IMR-90 (cell line): ENCODE data around the gene EGR2. TPM values are rescaled to one million over a fixed set of nuclear protein-coding genes. Genes with fewer than 3 reads are reported as not detected.

Source experiments
- ATAC-seq: fragments of 200-7000 bp; cut with Tn5 transposase; 2 replicates; pipeline ENCODE4 v1.9.1; 2020; ENCODE audit warnings: low read depth, mild to moderate bottlenecking, moderate library complexity
- BruUV-seq: library from RNA; stranded (reverse); fragments of 400-500 nt; replicated peaks from 2 replicates; lab custom pipeline; 2021; lab: Mats Ljungman, UMichigan
- CTCF ChIA-PET: fragments of 300-600 bp; formaldehyde crosslinking; extraction: SDS; loops from one replicate; lab custom pipeline; 2021; ENCODE audit warnings: antibody characterized with exemption; lab: Yijun Ruan, JAX
- POLR2A ChIA-PET: fragments of 300-600 bp; sonication (Branson Sonifier 250); formaldehyde crosslinking; loops from one replicate; lab custom pipeline; 2022; ENCODE audit warnings: antibody characterized with exemption; ENCODE audit not compliant: unreplicated experiment; lab: Charles Lee
- DNase-seq: peaks from one replicate; pipeline ENCODE4 v3.0.0; 2013
- H2AFZ ChIP-seq: replicated peaks from 2 replicates; pipeline ENCODE3; 2013; ENCODE audit warnings: low read length, mild to moderate bottlenecking; ENCODE audit not compliant: poor library complexity
- H2AK5ac ChIP-seq: 2 replicates; pipeline ENCODE4 v1.6.1; 2013; ENCODE audit warnings: low read depth, low read length, inconsistent platforms
- H2AK9ac ChIP-seq: replicated peaks from 2 replicates; pipeline ENCODE3; 2013; ENCODE audit warnings: mild to moderate bottlenecking, low read depth, low read length, moderate library complexity; ENCODE audit not compliant: poor library complexity
- H2BK120ac ChIP-seq: 2 replicates; pipeline ENCODE4 v1.6.1; 2013; ENCODE audit warnings: low read depth, low read length, inconsistent platforms
- H2BK15ac ChIP-seq: 3 replicates; pipeline ENCODE4 v1.6.1; 2013; ENCODE audit warnings: low read depth, low read length, inconsistent platforms
- H2BK20ac ChIP-seq: 2 replicates; pipeline ENCODE4 v1.6.1; 2013; ENCODE audit warnings: low read depth, mild to moderate bottlenecking, inconsistent platforms, low read length, moderate library complexity
- H2BK5ac ChIP-seq: 2 replicates; pipeline ENCODE4 v1.6.1; 2013; ENCODE audit warnings: mild to moderate bottlenecking, low read depth, low read length, inconsistent platforms; ENCODE audit not compliant: poor library complexity, severe bottlenecking
- H3K14ac ChIP-seq: replicated peaks from 2 replicates; pipeline ENCODE4 v1.6.1; 2013; ENCODE audit warnings: low read depth, low read length, inconsistent platforms
- H3K18ac ChIP-seq: 2 replicates; pipeline ENCODE4 v1.6.1; 2013; ENCODE audit warnings: low read depth, low read length, control low read depth
- H3K23ac ChIP-seq: 2 replicates; pipeline ENCODE4 v1.6.1; 2013; ENCODE audit warnings: low read depth, low read length, inconsistent platforms
- H3K27ac ChIP-seq: 2 replicates; pipeline ENCODE4 v1.5.1; 2013; ENCODE audit warnings: mild to moderate bottlenecking, control low read depth, low read length; ENCODE audit not compliant: insufficient read depth
- H3K27me3 ChIP-seq: 2 replicates; pipeline ENCODE4 v1.6.1; 2013; ENCODE audit warnings: low read length; ENCODE audit not compliant: control insufficient read depth, insufficient read depth
- H3K36me3 ChIP-seq: 2 replicates; pipeline ENCODE4 v1.6.1; 2013; ENCODE audit warnings: low read length, mixed read lengths; ENCODE audit not compliant: control insufficient read depth, insufficient read depth
- H3K4ac ChIP-seq: 2 replicates; pipeline ENCODE4 v1.6.1; 2013; ENCODE audit warnings: low read depth, low read length, inconsistent platforms
- H3K4me1 ChIP-seq: 2 replicates; pipeline ENCODE4 v1.6.1; 2013; ENCODE audit warnings: low read length, mixed read lengths; ENCODE audit not compliant: control insufficient read depth, insufficient read depth
- H3K4me2 ChIP-seq: 2 replicates; pipeline ENCODE4 v1.6.1; 2013; ENCODE audit warnings: low read depth, mild to moderate bottlenecking, control low read depth, low read length, moderate library complexity
- H3K4me3 ChIP-seq: 2 replicates; pipeline ENCODE4 v1.5.1; 2013; ENCODE audit warnings: low read depth, mild to moderate bottlenecking, control low read depth, low read length, moderate library complexity; ENCODE audit not compliant: insufficient read depth
- H3K56ac ChIP-seq: 2 replicates; pipeline ENCODE4 v1.6.1; 2013; ENCODE audit warnings: low read length, inconsistent platforms; ENCODE audit not compliant: insufficient read depth; ENCODE audit errors: extremely low read depth
- H3K79me1 ChIP-seq, 2 experiments: 2 replicates each; pipeline ENCODE4 v1.6.1; 2013; ENCODE audit warnings: low read length in 2 of 2, inconsistent platforms in 1 of 2, low read depth in 1 of 2
- H3K9ac ChIP-seq: 2 replicates; pipeline ENCODE4 v1.6.1; 2013; ENCODE audit warnings: low read depth, low read length, control low read depth
- H3K9me1 ChIP-seq: 2 replicates; pipeline ENCODE4 v1.6.1; 2013; ENCODE audit warnings: low read length, inconsistent platforms; ENCODE audit not compliant: insufficient read depth
- H3K9me3 ChIP-seq: 2 replicates; pipeline ENCODE4 v1.6.1; 2013; ENCODE audit warnings: low read length; ENCODE audit not compliant: control insufficient read depth, insufficient read depth
- H4K20me1 ChIP-seq: 2 replicates; pipeline ENCODE4 v1.6.1; 2013; ENCODE audit warnings: low read length, inconsistent platforms; ENCODE audit not compliant: insufficient read depth
- H4K5ac ChIP-seq: 2 replicates; pipeline ENCODE4 v1.6.1; 2013; ENCODE audit warnings: mild to moderate bottlenecking, low read depth, low read length, control low read depth
- H4K8ac ChIP-seq, 2 experiments: 2 replicates each; pipeline ENCODE4 v1.6.1; 2013; ENCODE audit warnings: low read depth in 2 of 2, low read length in 2 of 2, control low read depth in 1 of 2, inconsistent platforms in 1 of 2
- H4K91ac ChIP-seq: 2 replicates; pipeline ENCODE4 v1.6.1; 2013; ENCODE audit warnings: low read depth, low read length, inconsistent platforms; ENCODE audit not compliant: insufficient read depth
- BHLHE40 ChIP-seq: fragments of 150-350 bp; IDR thresholded peaks from 2 replicates; pipeline ENCODE4 v1.6.1; 2016; ENCODE audit warnings: mild to moderate bottlenecking, low read depth, low read length
- CEBPB ChIP-seq: IDR thresholded peaks from 2 replicates; pipeline ENCODE4 v1.6.1; 2012; ENCODE audit warnings: low read depth, low read length, improper control_type of control experiment
- CHD1 ChIP-seq: IDR thresholded peaks from 2 replicates; pipeline ENCODE4 v1.6.1; 2012; ENCODE audit warnings: low read depth, low read length, improper control_type of control experiment
- FOS ChIP-seq: fragments of 150-350 bp; IDR thresholded peaks from 2 replicates; pipeline ENCODE4 v1.6.1; 2016; ENCODE audit warnings: low read depth, low read length
- MAFK ChIP-seq: IDR thresholded peaks from 2 replicates; pipeline ENCODE4 v1.6.1; 2012; ENCODE audit warnings: low read depth, low read length, improper control_type of control experiment
- MAZ ChIP-seq: IDR thresholded peaks from 2 replicates; pipeline ENCODE4 v1.6.1; 2012; ENCODE audit warnings: low read depth, mild to moderate bottlenecking, low read length, improper control_type of control experiment, moderate library complexity, borderline replicate concordance
- MXI1 ChIP-seq: IDR thresholded peaks from 2 replicates; pipeline ENCODE4 v1.6.1; 2012; ENCODE audit warnings: low read depth, mild to moderate bottlenecking, low read length, moderate library complexity, borderline replicate concordance
- NFE2L2 ChIP-seq: fragments of 150-350 bp; IDR thresholded peaks from 2 replicates; pipeline ENCODE4 v1.6.1; 2016; ENCODE audit warnings: low read depth, mild to moderate bottlenecking, low read length
- POLR2A ChIP-seq: IDR thresholded peaks from 2 replicates; pipeline ENCODE4 v1.6.1; 2012; ENCODE audit warnings: mild to moderate bottlenecking, low read depth, low read length
- RAD21 ChIP-seq: IDR thresholded peaks from 2 replicates; pipeline ENCODE4 v1.6.1; 2012; ENCODE audit warnings: low read length, improper control_type of control experiment
- RCOR1 ChIP-seq: IDR thresholded peaks from 2 replicates; pipeline ENCODE4 v1.6.1; 2012; ENCODE audit warnings: mild to moderate bottlenecking, low read length, improper control_type of control experiment; ENCODE audit not compliant: insufficient replicate concordance
- RFX5 ChIP-seq: IDR thresholded peaks from 2 replicates; pipeline ENCODE4 v1.8.0; 2012; ENCODE audit warnings: low read depth, mild to moderate bottlenecking, low read length, moderate library complexity
- SMC3 ChIP-seq: fragments of 150-350 bp; IDR thresholded peaks from 2 replicates; pipeline ENCODE4 v1.6.1; 2016; ENCODE audit warnings: low read depth, mild to moderate bottlenecking, antibody characterized with exemption, low read length, moderate library complexity
- USF2 ChIP-seq: fragments of 150-350 bp; IDR thresholded peaks from 2 replicates; pipeline ENCODE4 v1.6.1; 2017; ENCODE audit warnings: mild to moderate bottlenecking, antibody characterized with exemption, low read length, low read depth
- WGBS, 2 experiments: methylation state at CpG; one replicate each; pipeline versions ENCODE4 v1.1.5 to v1.1.7; 2013; ENCODE audit warnings: missing lambda C conversion rate in 2 of 2; ENCODE audit not compliant: insufficient read length in 1 of 2; ENCODE audit errors: extremely low coverage in 2 of 2; 5-methylcytosine and 5-hydroxymethylcytosine counted together
- dilution Hi-C: fragments of 300-500 bp; cut with HindIII; formaldehyde crosslinking; loops from one replicate; pipeline ENCODE4 v1.14.3; 2018; ENCODE audit warnings: low sequenced_read_pairs; ENCODE audit not compliant: unreplicated experiment
- in situ Hi-C: fragments of 300-500 bp; cut with MboI; formaldehyde crosslinking; loops from 3 replicates; pipeline ENCODE4 v1.14.3; 2019; ENCODE audit warnings: low sequenced_read_pairs, inconsistent platforms, mixed read lengths
- intact Hi-C: fragments of 100-400 bp; cut with micrococcal nuclease; formaldehyde crosslinking; loops from 2 replicates; pipeline ENCODE4 v1.10.0; 2022
- polyA plus RNA-seq, 3 experiments: library from polyadenylated mRNA; depleted of rRNA; stranded (reverse); fragments of >200 nt; gene quantifications; 2 replicates each; pipeline ENCODE4 v1.2.3, GENCODE V29; 2012; ENCODE audit warnings: low replicate concordance in 1 of 3
- total RNA-seq: library from RNA; depleted of rRNA; stranded (reverse); fragments of >200 nt; gene quantifications from 2 replicates; pipeline ENCODE4 v1.2.3, GENCODE V29; 2012
- TF ChIP-seq, protein P1 (sequence below): fragments of 150-350 bp; IDR thresholded peaks from 2 replicates; pipeline ENCODE4 v1.6.1; 2016; ENCODE audit warnings: low read depth, mild to moderate bottlenecking, low read length, moderate library complexity, borderline replicate concordance
- TF ChIP-seq, protein P2 (sequence below): conservative IDR thresholded peaks from 2 replicates; pipeline ENCODE4 v1.5.1; 2012; ENCODE audit warnings: mild to moderate bottlenecking, low read depth, low read length, improper control_type of control experiment

Gene EGR2
- total and polyA plus RNA-seq, 2 of the 4 experiments (the other 2 are of a cell fraction) = 0.36 to 1.2 TPM

GRCh38 chr10:62861507-62861906 is 45.3 kb upstream of the EGR2 start:
- POLR2A ChIA-PET = no interaction called here
- no peak for ATAC-seq
- no peak for DNase-seq

More at GRCh38 chr10:62861507-62861906, 45.3 kb upstream of the EGR2 start:
- CTCF ChIA-PET = interaction anchor here (0.6 to 0.8 kb wide), 2 partner anchors 8 to 11 kb away, joined by 3 read pairs; no protein-coding TSS in a partner anchor
- Histone ChIP-seq H2AK9ac (no peak overlapping the region), H4K5ac (no peak overlapping the region), H3K9me1 (no peaks in the 10 kb centered on the region), H3K79me1 (no peaks in the 10 kb centered on the region), H3K23ac (no peak overlapping the region), H2BK20ac (no peak overlapping the region), H3K4ac (no peak overlapping the region), H3K14ac (no peak overlapping the region), H4K20me1 (no peaks in the 10 kb centered on the region), H2BK15ac (no peak overlapping the region), H2BK5ac (no peak overlapping the region), H3K36me3 (no peaks in the 10 kb centered on the region), H3K9ac (no peak overlapping the region), H4K91ac (no peak overlapping the region), H3K9me3 (no peaks in the 10 kb centered on the region), H3K4me2 (no peak overlapping the region), H2AK5ac (no peak overlapping the region), H4K8ac (no peak overlapping the region), H2BK120ac (no peak overlapping the region), H3K27me3 (peaks cover 6% of the 10 kb centered on the region), H3K4me1 (no peaks in the 10 kb centered on the region), H3K18ac (no peak overlapping the region), H3K56ac (no peak overlapping the region), H3K27ac (no peak overlapping the region), H2AFZ (no peak overlapping the region), H3K4me3 (no peak overlapping the region)
- no peak for TF ChIP-seq CHD1
- no peak for TF ChIP-seq MAZ
- no peak for TF ChIP-seq POLR2A
- TF ChIP-seq CEBPB = no peak
- TF ChIP-seq MXI1 = no peak
- no peak for TF ChIP-seq MAFK
- TF ChIP-seq USF2 = no peak
- no peak for TF ChIP-seq NFE2L2
- TF ChIP-seq RFX5 = no peak
- TF ChIP-seq SMC3 = no peak
- TF ChIP-seq, protein P1, sequence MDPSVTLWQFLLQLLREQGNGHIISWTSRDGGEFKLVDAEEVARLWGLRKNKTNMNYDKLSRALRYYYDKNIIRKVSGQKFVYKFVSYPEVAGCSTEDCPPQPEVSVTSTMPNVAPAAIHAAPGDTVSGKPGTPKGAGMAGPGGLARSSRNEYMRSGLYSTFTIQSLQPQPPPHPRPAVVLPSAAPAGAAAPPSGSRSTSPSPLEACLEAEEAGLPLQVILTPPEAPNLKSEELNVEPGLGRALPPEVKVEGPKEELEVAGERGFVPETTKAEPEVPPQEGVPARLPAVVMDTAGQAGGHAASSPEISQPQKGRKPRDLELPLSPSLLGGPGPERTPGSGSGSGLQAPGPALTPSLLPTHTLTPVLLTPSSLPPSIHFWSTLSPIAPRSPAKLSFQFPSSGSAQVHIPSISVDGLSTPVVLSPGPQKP = no peak
- TF ChIP-seq BHLHE40 = no peak
- no peak for TF ChIP-seq RCOR1
- TF ChIP-seq, protein P2, sequence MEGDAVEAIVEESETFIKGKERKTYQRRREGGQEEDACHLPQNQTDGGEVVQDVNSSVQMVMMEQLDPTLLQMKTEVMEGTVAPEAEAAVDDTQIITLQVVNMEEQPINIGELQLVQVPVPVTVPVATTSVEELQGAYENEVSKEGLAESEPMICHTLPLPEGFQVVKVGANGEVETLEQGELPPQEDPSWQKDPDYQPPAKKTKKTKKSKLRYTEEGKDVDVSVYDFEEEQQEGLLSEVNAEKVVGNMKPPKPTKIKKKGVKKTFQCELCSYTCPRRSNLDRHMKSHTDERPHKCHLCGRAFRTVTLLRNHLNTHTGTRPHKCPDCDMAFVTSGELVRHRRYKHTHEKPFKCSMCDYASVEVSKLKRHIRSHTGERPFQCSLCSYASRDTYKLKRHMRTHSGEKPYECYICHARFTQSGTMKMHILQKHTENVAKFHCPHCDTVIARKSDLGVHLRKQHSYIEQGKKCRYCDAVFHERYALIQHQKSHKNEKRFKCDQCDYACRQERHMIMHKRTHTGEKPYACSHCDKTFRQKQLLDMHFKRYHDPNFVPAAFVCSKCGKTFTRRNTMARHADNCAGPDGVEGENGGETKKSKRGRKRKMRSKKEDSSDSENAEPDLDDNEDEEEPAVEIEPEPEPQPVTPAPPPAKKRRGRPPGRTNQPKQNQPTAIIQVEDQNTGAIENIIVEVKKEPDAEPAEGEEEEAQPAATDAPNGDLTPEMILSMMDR = no peak
- no peak for TF ChIP-seq RAD21
- no peak for TF ChIP-seq FOS
- in situ Hi-C loops (no loop called here), dilution Hi-C loops (no loop called here), intact Hi-C loops (no loop called here)
- no TSS peak for BruUV-seq
- WGBS, 2 experiments = no CpG with 5 or more reads among the region's 3 CpGs
